NK-92 (cell line): ENCODE measurements around the gene KRT23.

Experiments used
- DNase-seq: peaks from one replicate; lab custom pipeline; 2025; ENCODE audit not compliant: unreplicated experiment; lab: John Stamatoyannopoulos, UW

The KRT23 gene

DNA sequence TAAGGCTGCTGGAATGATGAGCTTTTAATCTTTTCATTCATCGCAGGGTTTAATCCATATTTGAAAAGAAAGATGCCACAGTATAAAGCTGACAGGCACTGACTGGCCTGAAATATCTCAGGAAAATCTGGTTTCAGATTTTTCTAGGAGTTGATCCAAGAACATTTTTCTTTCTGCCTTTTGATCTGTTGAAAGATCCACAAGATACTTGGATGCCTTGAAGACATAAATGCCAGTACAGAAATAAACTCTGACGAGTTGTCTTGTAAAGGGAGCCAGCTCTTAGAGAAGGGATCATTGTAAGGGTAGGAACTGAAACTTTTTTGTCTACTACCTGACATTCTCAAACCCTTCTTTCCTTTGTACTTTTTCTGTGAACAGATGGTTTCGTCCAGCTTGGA is 27.0 kb downstream of the KRT23 start:
- no peak for DNase-seq

GRCh38 chr17:40909755-40910154 is 27.7 kb downstream of the KRT23 start:
- DNase-seq, result no peak

DNA sequence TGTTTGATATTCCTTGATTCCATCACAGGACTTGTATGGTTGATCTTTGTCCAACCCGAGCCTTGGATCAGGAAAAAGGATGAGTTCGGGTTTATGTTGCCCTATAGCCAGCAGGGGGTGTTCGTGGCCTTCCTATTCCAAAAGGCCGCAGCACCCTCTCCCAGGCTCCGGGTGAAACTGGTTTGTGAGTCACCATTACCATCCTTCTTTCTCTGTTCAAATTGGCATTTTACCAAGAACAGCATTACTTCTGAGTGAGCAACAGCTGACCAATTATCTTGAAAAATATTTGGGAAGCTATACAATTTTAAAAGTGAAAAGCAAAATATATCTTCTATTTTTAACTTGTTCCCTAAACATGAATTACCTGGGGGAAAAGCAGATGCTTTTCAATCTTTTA is 28.1 kb downstream of the KRT23 start:
- no peak for DNase-seq

- no peak for DNase-seq
Observed at GRCh38 chr17:40906613-40907012, 30.8 kb downstream of the KRT23 start.

DNA sequence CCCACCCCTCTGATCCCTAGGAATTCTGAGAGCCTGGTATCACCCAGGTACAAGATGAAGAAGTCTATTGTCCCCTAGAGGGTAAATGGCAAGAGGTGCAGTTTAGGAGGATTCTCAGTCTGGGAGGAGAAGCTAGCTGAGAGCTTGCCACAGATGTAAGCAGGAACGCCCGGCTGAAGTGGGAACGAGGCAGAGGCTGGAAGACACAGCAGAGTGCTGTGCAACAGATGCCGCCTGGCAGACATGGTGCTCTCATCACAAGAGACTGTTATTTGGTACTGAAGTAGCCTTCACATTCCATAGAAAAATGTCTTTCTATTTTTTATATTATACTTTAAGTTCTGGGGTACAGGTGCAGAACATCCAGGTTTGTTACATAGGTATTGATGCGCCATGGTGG is 32.1 kb downstream of the KRT23 start:
- no peak for DNase-seq

DNA sequence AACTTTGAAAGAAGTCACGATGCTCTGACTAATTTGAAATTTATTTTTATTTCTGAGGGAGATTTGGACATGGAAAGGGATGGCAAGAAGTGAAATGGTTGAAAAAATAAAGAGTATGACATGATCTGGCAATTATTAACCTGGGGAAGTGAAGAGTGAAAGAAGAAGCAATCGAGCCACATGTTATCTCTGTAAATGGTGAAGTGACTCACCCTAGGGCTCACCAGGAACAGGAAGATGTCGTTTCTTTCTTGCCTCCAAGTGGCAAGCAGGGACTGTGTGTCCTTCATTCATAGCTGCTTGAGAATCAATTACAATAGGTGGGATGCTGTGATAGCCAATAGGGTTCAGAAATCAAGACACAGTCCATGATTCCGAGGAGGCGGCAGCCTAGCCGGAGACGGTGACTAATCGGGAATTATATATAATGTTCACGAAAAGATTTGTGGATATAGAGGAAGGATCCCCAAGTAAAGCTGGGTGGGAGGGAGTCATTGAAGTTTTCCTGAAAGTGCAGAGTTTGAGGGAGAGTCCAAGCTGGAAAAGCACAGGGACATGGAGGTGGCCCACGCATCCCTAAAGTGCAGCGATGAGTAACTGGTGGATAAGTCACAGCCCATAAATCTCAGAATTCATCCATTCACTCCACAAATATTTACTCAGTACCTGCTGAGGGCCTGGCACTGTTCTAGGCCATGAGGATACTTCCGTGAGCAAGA is 34.2 kb downstream of the KRT23 start:
- DNase-seq, result no peak

GRCh38 chr17:40902498-40902897 is 34.9 kb downstream of the KRT23 start:
- DNase-seq, result no peak

DNA sequence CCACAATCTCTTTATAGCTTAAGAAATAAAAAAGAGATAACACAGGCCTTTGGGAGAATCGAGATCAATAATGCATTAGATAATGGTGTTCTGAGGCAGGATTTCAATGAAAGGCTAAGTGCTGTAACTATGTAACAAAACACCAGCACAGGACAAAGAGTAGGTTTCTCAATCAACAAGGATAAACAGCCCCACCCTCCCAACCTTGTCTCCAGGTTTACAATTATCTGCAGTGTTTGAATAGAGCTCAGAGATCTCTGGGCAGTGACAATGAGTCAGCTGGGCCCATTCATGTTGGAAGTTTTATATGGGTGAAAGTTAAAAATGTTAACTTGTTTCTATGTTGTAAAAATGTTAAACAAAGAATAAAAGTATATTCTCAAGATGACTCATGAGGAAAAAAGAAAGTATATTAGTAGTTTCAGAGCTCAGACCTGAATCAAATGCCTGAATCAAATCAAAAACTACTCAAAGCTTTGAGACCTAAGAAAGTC is 35.4 kb downstream of the KRT23 start:
- no peak for DNase-seq

- DNase-seq, result no peak
Observed at GRCh38 chr17:40900809-40901356, 36.6 kb downstream of the KRT23 start.

- DNase-seq, result no peak
Observed at GRCh38 chr17:40896916-40897455, 40.5 kb downstream of the KRT23 start.

GRCh38 chr17:40895106-40895730 is 42.2 kb downstream of the KRT23 start:
- DNase-seq, result no peak

- no peak for DNase-seq
Observed at GRCh38 chr17:40888196-40888720, 49.2 kb downstream of the KRT23 start.

- DNase-seq, result no peak
Observed at GRCh38 chr17:40886090-40886489, 51.4 kb downstream of the KRT23 start.

DNA sequence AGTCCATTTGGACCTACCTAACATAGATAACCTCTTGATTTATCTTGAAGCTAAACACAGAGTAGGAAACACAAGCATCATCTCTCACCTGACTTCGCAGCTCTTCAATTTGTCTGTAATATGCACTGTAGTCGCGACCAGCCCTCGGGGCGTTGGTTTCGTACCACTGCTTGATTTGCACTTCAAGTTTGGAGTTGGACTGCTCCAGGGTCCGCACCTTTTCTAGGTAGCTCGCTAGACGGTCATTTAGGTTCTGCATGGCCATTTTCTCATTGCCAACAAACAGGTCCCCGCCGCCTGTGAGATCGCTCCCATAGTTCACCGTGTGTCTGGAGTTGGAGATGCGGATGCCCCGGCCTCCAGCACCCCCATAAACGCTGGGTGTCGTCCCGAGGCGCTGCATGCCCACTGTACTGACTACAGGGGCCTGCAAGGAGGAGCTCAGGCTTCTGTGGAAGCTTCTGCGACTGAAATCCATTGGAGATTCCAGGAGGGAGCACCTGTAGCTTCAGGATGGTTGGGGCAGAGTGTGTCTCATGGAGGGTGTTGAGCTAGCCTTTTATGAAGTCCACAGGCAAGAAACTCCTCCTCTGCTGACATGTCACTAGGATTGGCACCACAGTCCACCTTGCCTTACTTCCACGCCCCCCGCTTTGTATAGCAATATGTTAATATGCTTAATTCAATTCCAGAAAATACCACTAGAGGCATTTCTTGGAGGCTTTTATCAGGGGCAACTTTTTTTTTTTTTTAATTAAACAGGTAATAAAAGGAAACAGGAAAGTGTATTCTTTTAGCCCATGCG is 52.5 kb downstream of the KRT23 start, which contains the start of gene KRT20:
Gene KRT20, minus strand, starts transcription at position 535 of the 805 bp plus-strand sequence. Its CDS starts 57 bp downstream, at position 478.
- DNase-seq, result no peak

- no peak for DNase-seq
Observed at GRCh38 chr17:40883626-40884334, 53.7 kb downstream of the KRT23 start.

GRCh38 chr17:40883031-40883430 is 54.4 kb downstream of the KRT23 start:
- no peak for DNase-seq

- DNase-seq, result no peak
Observed at GRCh38 chr17:40879026-40879425, 58.4 kb downstream of the KRT23 start.

- no peak for DNase-seq
Observed at GRCh38 chr17:40878044-40878443, 59.4 kb downstream of the KRT23 start.

- no peak for DNase-seq
Observed at GRCh38 chr17:40873801-40874200, 63.6 kb downstream of the KRT23 start.

DNA sequence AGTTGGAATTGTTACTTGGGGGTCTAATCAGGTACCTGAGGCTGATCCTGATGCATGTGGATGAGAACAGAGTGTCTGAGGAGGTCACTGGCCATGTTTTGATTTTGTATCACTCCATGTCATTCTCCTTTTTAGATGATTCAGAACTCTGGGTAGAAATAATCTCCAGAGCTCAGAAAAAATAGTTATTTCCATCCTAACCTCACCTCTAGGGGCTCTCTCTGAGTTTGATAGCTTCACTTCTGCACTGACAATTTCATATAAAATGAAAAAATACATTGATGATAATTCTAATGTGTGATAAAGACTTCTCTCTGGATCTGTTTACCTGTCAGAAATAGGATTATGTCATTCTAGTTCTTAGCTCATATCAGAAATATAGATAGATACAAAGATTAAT is 64.2 kb downstream of the KRT23 start:
- no peak for DNase-seq
